HG02763 (cell line): Measurements from ENCODE around the gene PRDM7.

ENCODE experiments used
- ATAC-seq: cut with Tn5 transposase; IDR thresholded peaks from one replicate; pipeline ENCODE4 v1.9.1; 2021; ENCODE audit warnings: mild to moderate bottlenecking, moderate library complexity; ENCODE audit not compliant: unreplicated experiment

PRDM7 gene

GRCh38 chr16:90037276-90037675 is 39.9 kb downstream of the PRDM7 start:
- no peak for ATAC-seq

DNA sequence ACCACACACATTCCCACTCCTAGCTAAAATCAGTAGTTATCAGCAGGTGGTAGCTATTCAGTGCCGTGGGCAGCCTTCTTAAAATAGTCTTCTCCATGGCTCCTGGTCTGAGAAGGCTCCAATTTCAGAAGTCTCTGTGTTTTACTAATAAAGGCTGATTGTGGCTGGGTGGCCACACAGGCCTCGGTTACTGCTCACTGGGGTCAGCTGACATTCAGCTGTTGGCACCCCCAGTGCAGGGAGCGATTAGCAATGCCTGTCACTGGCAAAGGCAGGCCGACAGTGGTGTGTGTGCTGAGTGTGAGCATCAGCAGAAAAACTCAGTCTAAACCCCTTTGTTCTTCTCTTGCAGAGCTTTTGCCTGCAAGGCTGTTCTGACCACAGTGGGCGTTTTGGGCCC is 41.2 kb downstream of the PRDM7 start:
- ATAC-seq, result no peak

DNA sequence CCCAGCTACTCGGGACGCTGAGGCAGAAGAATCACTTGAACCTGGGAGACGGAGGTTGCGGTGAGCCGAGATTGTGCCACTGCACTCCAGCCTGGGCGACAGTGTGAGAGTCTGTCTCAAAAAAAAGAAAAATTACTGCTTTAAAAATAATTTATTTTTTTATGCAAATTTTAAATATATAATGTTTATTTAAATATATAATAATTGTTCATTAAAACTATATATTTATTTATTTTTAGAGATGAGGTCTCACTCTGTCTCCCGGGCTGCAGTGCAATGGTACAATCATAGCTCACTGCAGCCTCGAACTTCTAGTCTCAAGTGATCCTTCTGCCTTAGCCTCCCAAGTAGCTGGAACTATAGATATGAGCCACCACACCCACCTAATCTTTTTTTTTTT is 42.6 kb downstream of the PRDM7 start:
- no peak for ATAC-seq

DNA sequence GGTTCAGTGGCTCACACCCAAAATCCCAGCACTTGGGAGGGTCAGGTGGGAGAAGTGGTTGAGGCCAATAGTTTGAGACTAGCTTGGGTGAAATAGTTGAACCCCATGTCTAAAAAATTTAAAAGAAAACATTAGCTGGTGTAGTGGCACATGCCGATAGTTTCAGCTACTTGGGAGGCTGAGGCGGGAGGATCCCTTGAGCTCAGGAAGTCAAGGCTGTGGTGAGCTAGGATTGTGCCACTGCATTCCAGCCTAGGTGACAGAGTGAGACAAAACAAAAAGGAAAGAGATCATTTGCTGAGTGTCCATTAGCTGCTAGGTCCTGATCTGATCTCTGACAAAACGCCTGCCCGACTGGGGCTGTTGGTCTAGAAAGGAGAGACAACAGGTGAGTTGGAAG is 43.7 kb downstream of the PRDM7 start:
- no peak for ATAC-seq

GRCh38 chr16:90032674-90033331 is 44.3 kb downstream of the PRDM7 start:
- no peak for ATAC-seq

DNA sequence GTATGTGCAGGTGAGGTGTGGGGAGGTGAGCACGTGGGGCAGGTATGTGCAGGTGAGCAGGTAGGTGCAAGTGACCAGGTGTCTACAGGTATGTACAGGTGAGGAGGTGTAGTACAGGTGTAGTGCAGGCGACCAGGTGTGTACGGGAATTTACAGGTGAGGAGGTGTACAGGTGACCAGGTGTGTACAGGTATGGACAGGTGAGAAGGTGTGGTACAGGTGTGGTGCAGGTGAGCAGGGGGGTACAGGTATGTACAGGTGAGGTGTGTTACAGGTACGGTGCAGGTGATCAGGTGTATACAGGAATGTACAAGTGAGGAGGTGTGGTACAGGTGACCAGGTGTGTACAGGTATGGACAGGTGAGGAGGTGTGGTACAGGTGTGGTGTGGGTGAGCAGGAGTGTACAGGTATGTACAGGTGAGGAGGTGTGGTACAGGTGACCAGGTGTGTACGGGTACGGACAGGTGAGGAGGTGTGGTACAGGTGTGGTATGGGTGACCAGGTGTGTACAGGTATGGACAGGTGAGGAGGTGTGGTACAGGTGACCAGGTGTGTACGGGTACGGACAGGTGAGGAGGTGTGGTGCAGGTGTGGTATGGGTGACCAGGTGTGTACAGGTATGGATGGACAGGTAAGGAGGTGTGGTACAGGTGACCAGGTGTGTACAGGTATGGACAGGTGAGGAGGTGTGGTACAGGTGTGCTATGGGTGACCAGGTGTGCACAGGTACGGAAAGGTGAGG is 45.0 kb downstream of the PRDM7 start:
- ATAC-seq, result no peak

- ATAC-seq, result no peak
Observed at GRCh38 chr16:90031186-90031930, 45.8 kb downstream of the PRDM7 start.

- ATAC-seq, result no peak
Observed at GRCh38 chr16:90028985-90029384, 48.1 kb downstream of the PRDM7 start.

GRCh38 chr16:90027611-90028010 is 49.5 kb downstream of the PRDM7 start:
- no peak for ATAC-seq

DNA sequence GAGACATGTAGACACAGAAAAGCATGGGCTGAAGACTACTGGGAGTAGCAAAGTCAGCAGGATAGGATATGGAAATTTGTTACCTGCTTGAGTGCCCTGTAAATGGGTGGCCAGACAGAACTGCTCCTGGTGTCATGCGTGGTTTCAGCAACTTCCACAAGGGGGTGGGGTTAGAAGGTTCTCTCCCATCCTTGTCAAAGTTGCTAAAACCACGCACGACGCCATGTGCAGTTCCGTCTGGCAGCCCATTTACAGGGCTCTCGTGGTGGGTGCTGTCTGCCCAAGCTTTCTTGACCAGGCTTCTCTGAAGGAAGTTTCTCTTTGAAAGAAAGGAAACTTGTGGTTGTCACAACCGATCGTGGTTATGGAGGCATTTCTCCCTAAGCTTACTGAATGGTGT is 51.0 kb downstream of the PRDM7 start:
- ATAC-seq, result no peak

- no peak for ATAC-seq
Observed at GRCh38 chr16:90023078-90023447, 54.1 kb downstream of the PRDM7 start.

DNA sequence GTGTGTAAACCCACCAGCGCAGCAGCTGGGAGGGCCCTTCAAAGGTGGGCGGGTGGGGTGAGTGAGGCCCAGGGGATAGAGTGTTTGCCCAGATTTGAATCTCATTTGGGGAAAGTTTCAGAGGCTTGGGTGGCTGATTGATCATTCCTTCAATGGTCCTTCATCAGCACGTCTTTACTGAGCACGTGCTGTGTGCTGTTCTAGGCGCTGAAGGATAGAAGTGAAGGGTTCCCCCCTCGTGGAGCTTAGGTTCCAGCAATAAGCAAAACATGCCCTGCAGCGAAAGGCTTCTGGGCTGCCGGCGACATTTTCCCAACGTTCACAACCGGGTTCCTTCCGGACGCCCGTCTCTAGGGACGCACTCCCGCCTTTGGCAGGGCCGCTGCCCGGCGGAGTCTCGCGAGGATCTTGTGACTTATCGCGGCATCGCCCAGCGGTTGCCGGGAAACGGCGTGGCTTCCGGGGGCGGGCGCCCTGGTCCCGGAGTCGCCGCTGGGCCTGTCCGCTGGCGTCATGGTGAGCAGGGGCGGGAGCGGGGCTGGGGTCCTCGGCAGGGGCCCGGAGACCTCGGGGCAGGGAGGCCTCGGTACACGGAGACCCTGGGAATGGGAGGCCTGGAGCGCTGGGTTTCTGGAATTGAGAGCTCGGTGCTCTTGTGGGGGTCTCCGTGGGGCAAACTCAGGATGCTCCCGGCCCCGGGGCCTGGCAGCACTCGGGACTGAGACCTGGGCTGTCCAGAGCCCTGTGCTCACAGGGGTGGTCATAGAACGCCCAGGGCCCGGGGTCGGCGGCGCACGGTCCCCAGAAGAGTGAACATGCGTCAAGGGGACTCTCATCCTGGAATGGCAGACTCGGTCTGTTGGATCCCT is 54.7 kb downstream of the PRDM7 start:
- peak; percentile 67 for ATAC-seq

DNA sequence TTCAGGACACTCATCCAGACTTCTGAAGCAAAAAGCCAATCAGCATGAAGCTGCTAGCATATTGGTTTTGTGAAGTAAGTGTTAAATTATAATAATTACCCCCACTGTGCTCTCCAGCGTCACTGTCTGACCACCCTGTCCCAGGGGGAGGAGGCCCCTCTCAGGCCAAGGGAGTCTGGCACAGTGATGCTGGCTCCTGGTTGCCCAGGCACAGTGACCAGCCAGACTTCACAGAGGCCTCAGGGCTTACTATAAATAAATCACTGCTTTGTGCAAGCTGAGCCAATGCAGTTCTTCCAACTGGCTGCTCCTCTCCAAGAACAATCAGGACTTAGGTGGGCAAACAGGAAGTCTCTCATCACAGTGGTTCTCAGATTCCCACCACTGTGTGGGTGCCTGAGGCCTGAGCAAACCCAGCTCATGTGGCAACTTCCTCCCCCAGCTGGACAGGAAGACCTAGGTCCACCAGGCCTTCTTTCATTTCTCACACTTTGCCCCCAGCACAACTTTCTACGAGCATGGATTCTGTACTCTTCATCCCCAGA is 56.2 kb downstream of the PRDM7 start:
- ATAC-seq, result no peak

GRCh38 chr16:90020260-90020837 is 56.8 kb downstream of the PRDM7 start:
- no peak for ATAC-seq

DNA sequence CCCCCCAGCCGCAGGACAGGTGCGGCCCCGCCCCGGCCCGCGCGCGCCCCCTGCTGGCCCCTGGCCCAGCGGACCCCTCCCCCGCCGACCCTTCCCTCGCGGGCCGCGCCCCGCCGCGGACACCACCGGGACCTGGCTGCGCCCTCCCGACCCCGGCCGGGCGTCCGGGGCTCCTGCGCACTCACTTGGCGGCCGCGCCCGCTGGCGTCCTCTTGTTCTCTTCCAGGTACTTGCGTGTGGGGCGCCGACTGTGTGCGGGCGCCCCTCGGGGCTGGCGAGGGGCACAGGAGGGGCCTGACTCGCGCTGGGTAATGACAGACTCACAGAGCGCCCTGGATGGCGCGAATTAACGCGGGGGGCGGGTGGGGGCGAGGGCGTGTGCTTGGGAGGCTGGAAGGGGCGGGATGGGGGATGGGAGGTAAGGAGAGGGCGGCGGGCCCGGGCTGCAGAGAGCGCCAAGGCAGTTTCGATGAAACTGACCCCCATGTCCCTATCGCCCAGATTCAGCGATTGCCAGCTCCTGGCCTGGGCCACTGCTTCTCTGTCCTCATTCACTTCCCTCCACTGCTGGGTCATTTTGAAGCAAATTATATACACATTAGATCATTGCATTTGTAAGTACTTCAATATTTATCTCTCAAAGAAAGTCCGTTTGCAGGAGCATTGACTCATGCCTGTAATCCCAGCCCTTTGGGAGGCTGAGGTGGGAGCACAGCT is 57.4 kb downstream of the PRDM7 start:
- ATAC-seq, result no peak

DNA sequence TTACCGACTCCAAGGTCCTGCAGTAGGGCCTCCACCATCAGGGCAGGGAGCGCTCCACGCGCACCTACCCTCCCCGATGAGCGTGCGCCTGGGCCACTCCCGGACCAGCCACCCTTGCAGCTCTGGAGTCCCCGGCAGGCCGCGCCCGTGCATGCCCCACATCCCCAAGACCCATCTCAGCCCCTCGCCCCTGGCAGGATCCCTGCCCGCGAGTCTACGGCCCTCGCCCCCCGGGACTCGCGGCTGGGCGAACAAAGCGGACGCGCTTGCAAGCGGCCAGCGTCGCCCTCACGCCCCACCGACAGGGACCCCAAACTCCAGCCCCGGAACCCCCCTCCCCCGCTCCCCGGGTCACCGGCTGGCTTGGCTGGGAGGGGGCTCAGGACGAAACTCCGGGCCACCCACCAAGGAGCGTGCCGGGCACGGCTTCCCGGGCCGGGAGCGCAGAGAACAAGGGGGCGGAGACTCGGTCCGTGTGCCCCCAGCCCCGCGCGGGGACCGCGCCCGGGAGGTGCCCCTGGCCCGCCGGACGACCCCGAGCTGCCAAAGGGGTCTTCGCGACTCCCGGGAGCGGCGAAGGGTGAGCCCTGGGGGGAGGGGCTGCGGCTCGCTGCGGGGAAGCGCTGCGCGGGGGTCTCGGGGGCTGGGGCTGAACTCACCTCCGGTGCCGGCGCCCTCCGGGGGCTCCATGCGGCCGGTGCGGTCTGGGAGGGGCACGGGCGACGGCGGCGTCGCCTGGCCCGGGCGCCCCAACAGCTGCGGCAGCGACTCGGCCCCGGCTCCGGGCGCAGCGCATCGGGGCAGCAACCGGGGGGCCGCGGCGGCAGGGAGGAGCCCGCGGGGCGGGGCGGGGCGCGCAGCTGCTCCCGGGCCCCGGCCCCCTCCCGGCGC is 58.2 kb downstream of the PRDM7 start, which contains the start of gene DBNDD1:
Gene DBNDD1 (minus strand): TSS at position 805 of the 891 bp plus-strand sequence. CDS start 115 bp downstream, at position 690.
- ATAC-seq, result no peak

DNA sequence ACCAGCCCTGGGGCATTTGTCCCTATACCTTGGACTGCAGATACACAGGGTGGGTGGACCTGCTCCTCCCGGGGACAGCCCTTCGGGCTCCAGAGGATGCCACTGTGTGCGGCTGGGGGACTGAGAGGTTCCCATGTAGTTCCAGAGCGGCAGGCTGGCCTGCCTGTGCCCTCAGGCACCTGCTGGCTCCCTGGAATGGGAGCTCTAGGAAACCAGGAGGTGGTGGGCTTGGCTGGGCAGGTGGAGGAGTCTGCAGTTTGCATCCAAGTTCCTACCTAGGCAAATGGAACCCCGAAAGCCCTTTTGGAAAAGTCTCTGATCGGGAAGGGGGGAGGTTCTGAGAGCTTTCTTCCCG is 58.9 kb downstream of the PRDM7 start:
- ATAC-seq, result no peak

- no peak for ATAC-seq
Observed at GRCh38 chr16:90016339-90016950, 60.7 kb downstream of the PRDM7 start.
